ENCODE results near the gene RBPJL. TPM values are rescaled to one million over a fixed set of nuclear protein-coding genes. Genes with fewer than 3 reads are reported as not detected.

The RBPJL gene
- total RNA-seq, 1 donor from 2014 or later: not detected

GRCh38 chr20:45292343-45292742, 14.3 kb upstream of the RBPJL start:
- H3K36me3 Mint-ChIP-seq: no peaks in the 10 kb centered on the region
- H3K4me3 Mint-ChIP-seq: peak overlapping the region; percentile 83
- Histone ChIP-seq H3K9ac (no peak overlapping the region), H3K9me3 (ENCODE audit: low read depth) (peaks cover 10% of the 10 kb centered on the region), H3K79me2 (ENCODE audit: low read depth) (no peaks in the 10 kb centered on the region), H3K4me2 (no peak overlapping the region), H2AFZ (replicated peaks) (no peak overlapping the region), H3K27me3 (peaks cover 45% of the 10 kb centered on the region), H4K20me1 (ENCODE audit: low read depth) (no peaks in the 10 kb centered on the region), H3K36me3 (no peaks in the 10 kb centered on the region), H3K4me3 (no peak overlapping the region), H3K4me1 (no peaks in the 10 kb centered on the region), H3K27ac (no peak overlapping the region), H3F3A (ENCODE audit: low read depth) (peaks cover 19% of the 10 kb centered on the region)
- no peak for TF ChIP-seq CTCF (IDR thresholded peaks at IDR 0.05)
- TF ChIP-seq EZH2 (IDR thresholded peaks at IDR 0.05): no peak
- TF ChIP-seq EZH2phosphoT487 (IDR thresholded peaks at IDR 0.05): no peak
- no peak for DNase-seq (ENCODE audit: low spot score)
- H3K27ac Mint-ChIP-seq: no peak overlapping the region
- H3K27me3 Mint-ChIP-seq (ENCODE audit: insufficient read depth, low read depth): peaks cover 16% of the 10 kb centered on the region
- H3K9me3 Mint-ChIP-seq: peaks cover 15% of the 10 kb centered on the region
- H3K4me1 Mint-ChIP-seq: peaks cover 12% of the 10 kb centered on the region

- peak overlapping the region; percentile 75 for H3K4me2 ChIP-seq
- peak; percentile 90 for DNase-seq (ENCODE audit: low spot score)
- Mint-ChIP-seq H3K27me3 (ENCODE audit: insufficient read depth, low read depth) (peaks cover 16% of the 10 kb centered on the region), H3K4me1 (peaks cover 12% of the 10 kb centered on the region), H3K27ac (no peak overlapping the region), H3K9me3 (peaks cover 15% of the 10 kb centered on the region), H3K36me3 (no peaks in the 10 kb centered on the region), H3K4me3 (peak overlapping the region; percentile 83)
- peaks cover 45% of the 10 kb centered on the region for H3K27me3 ChIP-seq
- H2AFZ ChIP-seq (replicated peaks): peak overlapping the region; percentile 99
- peaks cover 10% of the 10 kb centered on the region for H3K9me3 ChIP-seq (ENCODE audit: low read depth)
- TF ChIP-seq CTCF (IDR thresholded peaks at IDR 0.05) (peak; percentile 83), EZH2 (IDR thresholded peaks at IDR 0.05) (no peak), EZH2phosphoT487 (IDR thresholded peaks at IDR 0.05) (no peak)
- H3K36me3 ChIP-seq: no peaks in the 10 kb centered on the region
- H3K4me3 ChIP-seq: peak overlapping the region; percentile 53
- H3K79me2 ChIP-seq (ENCODE audit: low read depth): no peaks in the 10 kb centered on the region
- H3F3A ChIP-seq (ENCODE audit: low read depth): peaks cover 19% of the 10 kb centered on the region
- no peak overlapping the region for H3K9ac ChIP-seq
- no peaks in the 10 kb centered on the region for H3K4me1 ChIP-seq
- H4K20me1 ChIP-seq (ENCODE audit: low read depth): no peaks in the 10 kb centered on the region
- no peak overlapping the region for H3K27ac ChIP-seq
These were observed 13.3 kb upstream of the RBPJL start for GRCh38 chr20:45293041-45294002.

GRCh38 chr20:45294003-45294368, 12.7 kb upstream of the RBPJL start:
- H2AFZ ChIP-seq (replicated peaks): no peak overlapping the region

More at GRCh38 chr20:45294003-45294368, 12.7 kb upstream of the RBPJL start:
- Histone ChIP-seq H3K27me3 (peaks cover 45% of the 10 kb centered on the region), H4K20me1 (ENCODE audit: low read depth) (no peaks in the 10 kb centered on the region), H3F3A (ENCODE audit: low read depth) (peaks cover 19% of the 10 kb centered on the region), H3K4me2 (no peak overlapping the region), H3K27ac (no peak overlapping the region), H3K9ac (no peak overlapping the region), H3K9me3 (ENCODE audit: low read depth) (peaks cover 10% of the 10 kb centered on the region), H3K36me3 (no peaks in the 10 kb centered on the region), H3K79me2 (ENCODE audit: low read depth) (no peaks in the 10 kb centered on the region), H3K4me3 (no peak overlapping the region), H3K4me1 (no peaks in the 10 kb centered on the region)
- Mint-ChIP-seq H3K4me3 (peak overlapping the region; percentile 82), H3K27me3 (ENCODE audit: insufficient read depth, low read depth) (peaks cover 11% of the 10 kb centered on the region), H3K4me1 (peaks cover 12% of the 10 kb centered on the region), H3K9me3 (peaks cover 15% of the 10 kb centered on the region), H3K36me3 (no peaks in the 10 kb centered on the region), H3K27ac (no peak overlapping the region)
- no peak for TF ChIP-seq CTCF (IDR thresholded peaks at IDR 0.05)
- TF ChIP-seq EZH2phosphoT487 (IDR thresholded peaks at IDR 0.05): no peak
- no peak for DNase-seq (ENCODE audit: low spot score)

Data from neural progenitor cell (in vitro differentiated cells).